Stomach (tissue), 9 donors: Measurements from ENCODE around the gene MAMDC2. TPM values are rescaled to one million over a fixed set of nuclear protein-coding genes. Genes with fewer than 3 reads are reported as not detected.

ENCODE experiments used
- DNase-seq, 2 donors: peaks; one replicate each; pipeline versions ENCODE4 v3.0.0 to v3.0.0-alpha.2; 2013 to 2019
- H3K27ac ChIP-seq, 5 donors: fragments of 200-600 bp in 4 of 5; sonication (generic) in 4 of 5; one replicate each; pipeline ENCODE4 v1.5.1; 2013 to 2019; ENCODE audit warnings: mild to moderate bottlenecking in 1 of 5, moderate library complexity in 1 of 5
- H3K27me3 ChIP-seq, 3 donors: fragments of 200-600 bp; sonication (generic); one replicate each; pipeline ENCODE4 v1.5.1; 2017 to 2019; ENCODE audit warnings: mixed run types in 1 of 3
- H3K36me3 ChIP-seq, 4 donors: fragments of 200-600 bp; sonication (generic); 1 replicate in 3 of 4; 2 replicates in 1 of 4; pipeline ENCODE4 v1.5.1; 2016 to 2019
- H3K4me1 ChIP-seq, 4 donors: fragments of 200-600 bp; sonication (generic); one replicate each; pipeline ENCODE4 v1.5.1; 2016 to 2019
- H3K4me3 ChIP-seq, 4 donors: fragments of 200-600 bp; sonication (generic) in 3 of 4; one replicate each; pipeline ENCODE4 v1.5.1; 2016 to 2019; ENCODE audit warnings: mild to moderate bottlenecking in 1 of 4
- H3K9me3 ChIP-seq, 4 donors: fragments of 200-600 bp; sonication (generic); one replicate each; pipeline ENCODE4 v1.5.1; 2016 to 2019
- EP300 ChIP-seq: sonication (generic); formaldehyde crosslinking; IDR thresholded peaks from one replicate; pipeline ENCODE4 v1.6.1; 2017; ENCODE audit warnings: antibody characterized with exemption
- POLR2A ChIP-seq, 4 donors: fragments of 450-650 bp; IDR thresholded peaks; one replicate each; pipeline ENCODE4 v1.6.1; 2016; ENCODE audit warnings: antibody characterized with exemption in 4 of 4, control low read depth in 2 of 4, mild to moderate bottlenecking in 1 of 4, moderate library complexity in 1 of 4
- POLR2AphosphoS5 ChIP-seq, 3 donors: sonication (generic); formaldehyde crosslinking; IDR thresholded peaks; one replicate each; pipeline ENCODE4 v1.6.1; 2016; ENCODE audit warnings: antibody characterized with exemption in 3 of 3
- WGBS, 5 donors: extraction: QIAGEN DNeasy Blood & Tissue Kit in 3 of 5; methylation state at CpG; one replicate each; pipeline versions ENCODE4 v1.1.5 to v1.1.7; 2013 to 2018; 5-methylcytosine and 5-hydroxymethylcytosine counted together
- intact Hi-C: fragments of 100-400 bp; cut with DNase I; formaldehyde crosslinking; loops from one replicate; pipeline ENCODE4 v1.15.1; 2023; ENCODE audit warnings: low total_unique reads
- polyA plus RNA-seq, 3 donors: library from polyadenylated mRNA; stranded (reverse); fragments of 200-250 nt; gene quantifications; one replicate each; pipeline ENCODE4 v1.2.3, GENCODE V29; 2013
- total RNA-seq, 5 donors: library from RNA; depleted of rRNA; stranded (reverse); fragments of >200 nt; gene quantifications; one replicate each; pipeline versions ENCODE4 v1.1.0 to v1.2.3, GENCODE V29; 2014 to 2016
- TF ChIP-seq, protein P1 (sequence below), 7 experiments: fragments of 450-650 bp in 4 of 7; fragments of 200-600 bp in 3 of 7; sonication (generic) in 3 of 7; IDR thresholded peaks; one replicate each; pipeline ENCODE4 v1.5.1; 2016 to 2019; ENCODE audit warnings: antibody characterized with exemption in 7 of 7, control low read depth in 2 of 7, mild to moderate bottlenecking in 1 of 7
- donor health status: healthy with polysubstance abuse.
- donor health status: Bipolar disorder and iron deficiency.
- donor health status: healthy.

Gene MAMDC2
- total and polyA plus RNA-seq, 8 donors, result 7.0 to 91.4 (median 22.0) TPM

DNA sequence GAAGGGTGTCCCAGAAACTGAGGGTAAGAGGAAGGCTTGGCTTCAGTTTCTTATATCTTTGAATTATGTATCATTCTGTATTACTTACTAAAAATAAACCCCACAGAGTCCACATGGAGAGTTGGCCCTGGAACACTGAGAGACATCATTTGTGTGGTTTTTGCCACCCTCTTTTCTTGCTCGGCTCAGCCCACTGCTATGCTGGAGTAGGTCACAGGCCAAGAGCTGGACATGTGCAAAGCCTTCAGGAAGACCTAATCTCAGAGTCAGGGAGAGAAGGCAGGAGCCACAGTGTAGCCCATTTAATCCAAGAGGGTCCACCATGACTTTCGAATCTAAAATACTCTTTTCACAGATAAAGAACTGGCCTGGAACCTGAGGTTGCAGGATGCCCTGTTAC lies 47.5 kb downstream of the MAMDC2 start:
- Histone ChIP-seq H3K27me3 (no peaks in the 10 kb centered on the region), H3K27ac (peak overlapping the region in 2 of 5 donors; percentile 15 to 64), H3K9me3 (no peaks in the 10 kb centered on the region), H3K36me3 (no peaks in the 10 kb centered on the region), H3K4me3 (no peak overlapping the region), H3K4me1 (peaks cover 0 to 23% (median 10%) of the 10 kb centered on the region in 4 donors)
- intact Hi-C loops, result no loop called here
- DNase-seq, result no peak
- 81 to 89% (median 81%) methylated on average over 2 of the region's 2 CpGs for WGBS, 5 donors
- no peak for TF ChIP-seq EP300

DNA sequence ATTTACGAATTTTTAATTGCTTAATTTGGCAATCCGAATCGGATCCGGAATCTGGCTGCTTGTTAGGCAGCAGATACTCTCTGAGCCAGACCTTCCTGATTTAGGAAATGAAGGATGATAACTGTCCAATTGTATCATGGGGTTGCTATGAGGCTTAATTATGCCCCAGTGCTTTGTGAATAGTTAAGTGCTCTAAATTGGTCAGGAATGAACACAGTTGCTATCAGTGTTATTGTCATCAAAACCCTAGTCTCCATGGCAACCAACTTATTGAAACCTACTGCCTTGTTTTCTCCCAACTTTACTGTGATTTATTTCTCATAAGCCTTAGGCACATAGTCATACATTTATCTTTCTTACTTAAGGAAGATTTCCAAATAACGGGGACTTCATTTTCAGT lies 47.9 kb downstream of the MAMDC2 start:
- TF ChIP-seq EP300, result no peak
- TF ChIP-seq, protein P1, sequence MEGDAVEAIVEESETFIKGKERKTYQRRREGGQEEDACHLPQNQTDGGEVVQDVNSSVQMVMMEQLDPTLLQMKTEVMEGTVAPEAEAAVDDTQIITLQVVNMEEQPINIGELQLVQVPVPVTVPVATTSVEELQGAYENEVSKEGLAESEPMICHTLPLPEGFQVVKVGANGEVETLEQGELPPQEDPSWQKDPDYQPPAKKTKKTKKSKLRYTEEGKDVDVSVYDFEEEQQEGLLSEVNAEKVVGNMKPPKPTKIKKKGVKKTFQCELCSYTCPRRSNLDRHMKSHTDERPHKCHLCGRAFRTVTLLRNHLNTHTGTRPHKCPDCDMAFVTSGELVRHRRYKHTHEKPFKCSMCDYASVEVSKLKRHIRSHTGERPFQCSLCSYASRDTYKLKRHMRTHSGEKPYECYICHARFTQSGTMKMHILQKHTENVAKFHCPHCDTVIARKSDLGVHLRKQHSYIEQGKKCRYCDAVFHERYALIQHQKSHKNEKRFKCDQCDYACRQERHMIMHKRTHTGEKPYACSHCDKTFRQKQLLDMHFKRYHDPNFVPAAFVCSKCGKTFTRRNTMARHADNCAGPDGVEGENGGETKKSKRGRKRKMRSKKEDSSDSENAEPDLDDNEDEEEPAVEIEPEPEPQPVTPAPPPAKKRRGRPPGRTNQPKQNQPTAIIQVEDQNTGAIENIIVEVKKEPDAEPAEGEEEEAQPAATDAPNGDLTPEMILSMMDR (IDR thresholded peaks at IDR 0.05), result no peak
- TF ChIP-seq POLR2A (IDR thresholded peaks at IDR 0.05), result no peak
- no peak for TF ChIP-seq POLR2AphosphoS5 (IDR thresholded peaks at IDR 0.05)
- intact Hi-C loops, result no loop called here
- DNase-seq, result peak in 1 of 2 donors; percentile 27

DNA sequence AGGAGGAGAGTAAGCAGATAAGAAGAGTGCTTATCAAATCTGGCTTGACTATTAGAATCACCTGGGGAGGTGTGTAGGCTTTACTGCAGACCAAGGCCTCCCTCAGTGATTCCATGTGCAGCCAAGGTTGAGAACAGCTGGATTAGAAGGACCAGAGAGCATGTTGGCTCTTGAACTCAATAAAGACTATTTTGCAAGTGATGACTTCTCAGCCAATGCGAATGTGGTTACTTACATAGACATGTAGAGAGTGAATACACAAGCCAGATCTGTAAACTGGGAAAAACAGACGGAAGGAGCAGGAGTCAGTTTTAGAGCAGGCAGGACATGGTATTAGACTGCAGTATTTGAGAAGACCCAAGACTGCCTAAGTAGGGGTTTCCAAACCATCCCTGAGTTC lies 48.5 kb downstream of the MAMDC2 start:
- Histone ChIP-seq H3K27ac (peak overlapping the region in 3 of 5 donors; percentile 12 to 64 (median 26)), H3K4me3 (no peak overlapping the region), H3K36me3 (no peaks in the 10 kb centered on the region), H3K27me3 (no peaks in the 10 kb centered on the region), H3K4me1 (peaks cover 0 to 18% (median 5%) of the 10 kb centered on the region in 4 donors), H3K9me3 (no peaks in the 10 kb centered on the region)
- DNase-seq, result no peak
- no peak for TF ChIP-seq EP300
- no peak for TF ChIP-seq POLR2AphosphoS5 (IDR thresholded peaks at IDR 0.05)
- TF ChIP-seq POLR2A (IDR thresholded peaks at IDR 0.05), result no peak
- TF ChIP-seq, protein P1 (IDR thresholded peaks at IDR 0.05), result no peak
- 60 to 92% (median 80%) methylated on average over 2 of the region's 2 CpGs for WGBS, 5 donors
- intact Hi-C loops, result no loop called here

More for the DNA sequence above, 47.9 kb downstream of the MAMDC2 start:
- Histone ChIP-seq H3K4me1 (peaks cover 0 to 19% (median 7%) of the 10 kb centered on the region in 4 donors), H3K27ac (peak overlapping the region in 3 of 5 donors; percentile 15 to 64 (median 26)), H3K9me3 (no peaks in the 10 kb centered on the region), H3K27me3 (no peaks in the 10 kb centered on the region), H3K36me3 (no peaks in the 10 kb centered on the region), H3K4me3 (no peak overlapping the region)
- 63 to 79% (median 78%) methylated on average over 5 of the region's 5 CpGs for WGBS, 5 donors

DNA sequence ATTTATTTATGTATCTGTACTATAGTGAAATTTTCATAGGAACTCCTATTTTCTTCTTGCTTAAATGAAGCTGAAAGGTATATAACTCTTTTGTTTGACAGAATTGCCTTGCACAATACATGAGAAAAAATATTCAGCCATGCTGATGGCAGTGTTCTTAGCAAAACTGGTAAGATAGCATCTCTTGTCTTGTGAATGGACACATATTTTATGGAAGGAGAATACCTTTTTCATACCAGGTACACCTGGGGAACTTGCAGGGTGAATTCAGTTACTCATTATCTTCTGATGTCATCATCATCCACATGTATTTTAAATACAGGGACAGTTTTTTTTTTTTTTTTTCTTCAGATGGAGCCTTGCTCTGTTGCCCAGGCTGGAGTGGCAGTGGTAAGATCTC lies 49.4 kb downstream of the MAMDC2 start:
- peak overlapping the region in 4 of 5 donors; percentile 10 to 64 (median 18) for H3K27ac ChIP-seq
- intact Hi-C loops, result no loop called here
- H3K36me3 ChIP-seq, result no peaks in the 10 kb centered on the region
- H3K9me3 ChIP-seq, result no peaks in the 10 kb centered on the region
- no peak for DNase-seq
- H3K4me1 ChIP-seq, result peaks cover 0 to 18% (median 7%) of the 10 kb centered on the region in 4 donors
- no peaks in the 10 kb centered on the region for H3K27me3 ChIP-seq
- no peak overlapping the region for H3K4me3 ChIP-seq
- no peak for TF ChIP-seq EP300
- TF ChIP-seq, protein P1 (IDR thresholded peaks at IDR 0.05), result no peak
- no peak for TF ChIP-seq POLR2A (IDR thresholded peaks at IDR 0.05)
- TF ChIP-seq POLR2AphosphoS5 (IDR thresholded peaks at IDR 0.05), result no peak

DNA sequence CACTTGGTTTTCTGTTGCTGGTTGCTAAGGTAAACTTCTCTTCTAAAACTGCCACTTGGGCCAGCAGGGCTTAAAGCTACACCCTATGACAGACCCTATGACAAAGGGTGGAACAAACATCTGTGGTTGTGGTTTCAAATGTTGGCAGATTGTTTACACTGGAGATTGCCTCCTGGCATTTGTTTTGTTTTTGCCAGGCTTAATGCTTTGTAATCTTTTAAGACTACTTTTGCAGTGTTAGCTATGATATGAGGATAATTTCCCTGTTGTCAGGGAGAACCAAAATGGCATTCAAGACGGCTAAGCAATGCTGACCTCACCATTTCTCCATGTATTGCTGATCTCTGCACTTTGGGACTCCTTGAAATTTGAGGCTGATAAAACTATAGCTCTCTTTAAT lies 50.3 kb downstream of the MAMDC2 start:
- H3K4me1 ChIP-seq, result peaks cover 0 to 20% (median 9%) of the 10 kb centered on the region in 4 donors
- H3K9me3 ChIP-seq, result no peaks in the 10 kb centered on the region
- no peak for TF ChIP-seq POLR2A (IDR thresholded peaks at IDR 0.05)
- no peak for TF ChIP-seq EP300
- TF ChIP-seq, protein P1 (IDR thresholded peaks at IDR 0.05), result no peak
- TF ChIP-seq POLR2AphosphoS5 (IDR thresholded peaks at IDR 0.05), result no peak
- no peaks in the 10 kb centered on the region for H3K36me3 ChIP-seq
- H3K4me3 ChIP-seq, result no peak overlapping the region
- no peak for DNase-seq
- intact Hi-C loops, result no loop called here
- WGBS, 5 donors, result 32 to 57% (median 47%) methylated on average over 1 of the region's 1 CpG
- H3K27ac ChIP-seq, result peak overlapping the region in 4 of 5 donors; percentile 10 to 64 (median 18)
- no peaks in the 10 kb centered on the region for H3K27me3 ChIP-seq
